Hepatocyte (in vitro differentiated cells): Measurements from ENCODE around the gene ZCCHC7.

Experiments
- CTCF ChIP-seq: fragments of 200-600 bp; sonication (generic); IDR thresholded peaks from 2 replicates; pipeline ENCODE4 v1.5.1; 2016; ENCODE audit warnings: antibody characterized with exemption, mild to moderate bottlenecking; ENCODE audit not compliant: poor library complexity
- EZH2phosphoT487 ChIP-seq: fragments of 200-600 bp; sonication (generic); IDR thresholded peaks from one replicate; pipeline ENCODE4 v1.6.1; 2018; ENCODE audit warnings: antibody characterized with exemption, mild to moderate bottlenecking, low read depth, moderate library complexity; ENCODE audit not compliant: unreplicated experiment, severe bottlenecking

GRCh38 chr9:37126214-37126788 lies 5.9 kb downstream of the ZCCHC7 start:
- TF ChIP-seq CTCF (no peak), EZH2phosphoT487 (no peak)
